ENCODE results near the gene GSS. TPM values are rescaled to one million over a fixed set of nuclear protein-coding genes. Genes with fewer than 3 reads are reported as not detected.

GSS gene
- total RNA-seq, 1 donor from 2014 or later = 30.0 TPM

- H3K9me3 ChIP-seq = no peaks in the 10 kb centered on the region
- intact Hi-C loops (cut with DNase I) = no loop called here
- peaks cover 13% of the 10 kb centered on the region for H3K36me3 ChIP-seq
- TF ChIP-seq, protein P1, sequence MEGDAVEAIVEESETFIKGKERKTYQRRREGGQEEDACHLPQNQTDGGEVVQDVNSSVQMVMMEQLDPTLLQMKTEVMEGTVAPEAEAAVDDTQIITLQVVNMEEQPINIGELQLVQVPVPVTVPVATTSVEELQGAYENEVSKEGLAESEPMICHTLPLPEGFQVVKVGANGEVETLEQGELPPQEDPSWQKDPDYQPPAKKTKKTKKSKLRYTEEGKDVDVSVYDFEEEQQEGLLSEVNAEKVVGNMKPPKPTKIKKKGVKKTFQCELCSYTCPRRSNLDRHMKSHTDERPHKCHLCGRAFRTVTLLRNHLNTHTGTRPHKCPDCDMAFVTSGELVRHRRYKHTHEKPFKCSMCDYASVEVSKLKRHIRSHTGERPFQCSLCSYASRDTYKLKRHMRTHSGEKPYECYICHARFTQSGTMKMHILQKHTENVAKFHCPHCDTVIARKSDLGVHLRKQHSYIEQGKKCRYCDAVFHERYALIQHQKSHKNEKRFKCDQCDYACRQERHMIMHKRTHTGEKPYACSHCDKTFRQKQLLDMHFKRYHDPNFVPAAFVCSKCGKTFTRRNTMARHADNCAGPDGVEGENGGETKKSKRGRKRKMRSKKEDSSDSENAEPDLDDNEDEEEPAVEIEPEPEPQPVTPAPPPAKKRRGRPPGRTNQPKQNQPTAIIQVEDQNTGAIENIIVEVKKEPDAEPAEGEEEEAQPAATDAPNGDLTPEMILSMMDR (IDR thresholded peaks at IDR 0.05) = no peak
- ATAC-seq (no peak), DNase-seq (no peak)
- H3K4me3 ChIP-seq = no peak overlapping the region
- no peaks in the 10 kb centered on the region for H3K27me3 ChIP-seq
- no peak overlapping the region for H3K27ac ChIP-seq
- peaks cover 12% of the 10 kb centered on the region for H3K4me1 ChIP-seq
Observed at GRCh38 chr20:34953960-34954359, 1.6 kb downstream of the GSS start.

- no peak overlapping the region for H3K4me3 ChIP-seq
- TF ChIP-seq, protein P1 (IDR thresholded peaks at IDR 0.05) = no peak
- H3K9me3 ChIP-seq = no peaks in the 10 kb centered on the region
- H3K36me3 ChIP-seq = peaks cover 13% of the 10 kb centered on the region
- no peak for DNase-seq
- H3K27me3 ChIP-seq = no peaks in the 10 kb centered on the region
- peaks cover 12% of the 10 kb centered on the region for H3K4me1 ChIP-seq
- ATAC-seq = no peak
- H3K27ac ChIP-seq = no peak overlapping the region
- intact Hi-C loops (cut with DNase I) = no loop called here
Observed at GRCh38 chr20:34952671-34953070, 2.9 kb downstream of the GSS start.

- intact Hi-C loops (cut with DNase I) = no loop called here
- H3K4me1 ChIP-seq = peaks cover 12% of the 10 kb centered on the region
- H3K9me3 ChIP-seq = no peaks in the 10 kb centered on the region
- TF ChIP-seq, protein P1 (IDR thresholded peaks at IDR 0.05) = no peak
- no peak overlapping the region for H3K4me3 ChIP-seq
- H3K27ac ChIP-seq = no peak overlapping the region
- H3K36me3 ChIP-seq = peaks cover 13% of the 10 kb centered on the region
- no peak for DNase-seq
- no peak for ATAC-seq
- no peaks in the 10 kb centered on the region for H3K27me3 ChIP-seq
Observed at GRCh38 chr20:34951652-34952051, 4.0 kb downstream of the GSS start.

GRCh38 chr20:34951252-34951651 is 4.4 kb downstream of the GSS start:
- TF ChIP-seq, protein P1 (IDR thresholded peaks at IDR 0.05) = no peak

GRCh38 chr20:34949120-34949519 is 6.5 kb downstream of the GSS start:
- ATAC-seq (no peak), DNase-seq (no peak)
- no peak overlapping the region for H3K27ac ChIP-seq
- H3K4me3 ChIP-seq = no peak overlapping the region
- H3K9me3 ChIP-seq = no peaks in the 10 kb centered on the region
- intact Hi-C loops (cut with DNase I) = no loop called here
- TF ChIP-seq, protein P1 (IDR thresholded peaks at IDR 0.05) = no peak
- H3K4me1 ChIP-seq = no peaks in the 10 kb centered on the region
- peaks cover 20% of the 10 kb centered on the region for H3K36me3 ChIP-seq
- H3K27me3 ChIP-seq = no peaks in the 10 kb centered on the region

More at GRCh38 chr20:34951252-34951651, 4.4 kb downstream of the GSS start:
- peaks cover 10% of the 10 kb centered on the region for H3K4me1 ChIP-seq
- H3K9me3 ChIP-seq = no peaks in the 10 kb centered on the region
- no peak for DNase-seq
- ATAC-seq = no peak
- no peaks in the 10 kb centered on the region for H3K27me3 ChIP-seq
- H3K36me3 ChIP-seq = peaks cover 13% of the 10 kb centered on the region
- no peak overlapping the region for H3K4me3 ChIP-seq
- no peak overlapping the region for H3K27ac ChIP-seq
- intact Hi-C loops (cut with DNase I) = no loop called here

GRCh38 chr20:34948030-34948429 is 7.6 kb downstream of the GSS start:
- TF ChIP-seq, protein P1 (IDR thresholded peaks at IDR 0.05) = no peak
- H3K27ac ChIP-seq = no peak overlapping the region
- ATAC-seq = no peak

More at GRCh38 chr20:34948030-34948429, 7.6 kb downstream of the GSS start:
- Histone ChIP-seq H3K4me1 (no peaks in the 10 kb centered on the region), H3K27me3 (no peaks in the 10 kb centered on the region), H3K9me3 (no peaks in the 10 kb centered on the region), H3K36me3 (peaks cover 20% of the 10 kb centered on the region), H3K4me3 (no peak overlapping the region)
- no peak for DNase-seq
- intact Hi-C loops (cut with DNase I) = no loop called here
